ENCODE measurements around the gene OSBPL8. TPM values are rescaled to one million over a fixed set of nuclear protein-coding genes. Genes with fewer than 3 reads are reported as not detected.

OSBPL8 gene
- total RNA-seq, 2 donors from 2014 or later, result 65.5 to 78.9 TPM

GRCh38 chr12:76410371-76410770, 149.2 kb downstream of the OSBPL8 start:
- ATAC-seq (ENCODE audit: insufficient number of reproducible peaks, low FRiP score, low read depth) (no peak), DNase-seq (ENCODE audit: low spot score) (no peak)
- H3K4me3 ChIP-seq, result no peak overlapping the region
- TF ChIP-seq, protein P1, sequence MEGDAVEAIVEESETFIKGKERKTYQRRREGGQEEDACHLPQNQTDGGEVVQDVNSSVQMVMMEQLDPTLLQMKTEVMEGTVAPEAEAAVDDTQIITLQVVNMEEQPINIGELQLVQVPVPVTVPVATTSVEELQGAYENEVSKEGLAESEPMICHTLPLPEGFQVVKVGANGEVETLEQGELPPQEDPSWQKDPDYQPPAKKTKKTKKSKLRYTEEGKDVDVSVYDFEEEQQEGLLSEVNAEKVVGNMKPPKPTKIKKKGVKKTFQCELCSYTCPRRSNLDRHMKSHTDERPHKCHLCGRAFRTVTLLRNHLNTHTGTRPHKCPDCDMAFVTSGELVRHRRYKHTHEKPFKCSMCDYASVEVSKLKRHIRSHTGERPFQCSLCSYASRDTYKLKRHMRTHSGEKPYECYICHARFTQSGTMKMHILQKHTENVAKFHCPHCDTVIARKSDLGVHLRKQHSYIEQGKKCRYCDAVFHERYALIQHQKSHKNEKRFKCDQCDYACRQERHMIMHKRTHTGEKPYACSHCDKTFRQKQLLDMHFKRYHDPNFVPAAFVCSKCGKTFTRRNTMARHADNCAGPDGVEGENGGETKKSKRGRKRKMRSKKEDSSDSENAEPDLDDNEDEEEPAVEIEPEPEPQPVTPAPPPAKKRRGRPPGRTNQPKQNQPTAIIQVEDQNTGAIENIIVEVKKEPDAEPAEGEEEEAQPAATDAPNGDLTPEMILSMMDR (IDR thresholded peaks at IDR 0.05), result no peak
- no peaks in the 10 kb centered on the region for H3K36me3 ChIP-seq
- H3K9me3 ChIP-seq, result no peaks in the 10 kb centered on the region
- no peaks in the 10 kb centered on the region for H3K27me3 ChIP-seq (replicated peaks; ENCODE audit: insufficient read depth)
- H3K4me1 ChIP-seq (ENCODE audit: control insufficient read depth in 1 of 2, low read depth in 2 of 2), result peaks cover 6% of the 10 kb centered on the region in 2 donors
- no peak overlapping the region for H3K27ac ChIP-seq

GRCh38 chr12:76409074-76409473, 150.5 kb downstream of the OSBPL8 start:
- H3K4me1 ChIP-seq (ENCODE audit: control insufficient read depth in 1 of 2, low read depth in 2 of 2), result peaks cover 6% of the 10 kb centered on the region in 2 donors
- H3K9me3 ChIP-seq, result no peaks in the 10 kb centered on the region
- H3K36me3 ChIP-seq, result no peaks in the 10 kb centered on the region
- TF ChIP-seq, protein P1 (IDR thresholded peaks at IDR 0.05), result no peak
- H3K27ac ChIP-seq, result no peak overlapping the region
- H3K27me3 ChIP-seq (replicated peaks; ENCODE audit: insufficient read depth), result no peaks in the 10 kb centered on the region
- no peak overlapping the region for H3K4me3 ChIP-seq
- no peak for ATAC-seq (ENCODE audit: insufficient number of reproducible peaks, low FRiP score, low read depth)
- DNase-seq (ENCODE audit: low spot score), result no peak

DNA sequence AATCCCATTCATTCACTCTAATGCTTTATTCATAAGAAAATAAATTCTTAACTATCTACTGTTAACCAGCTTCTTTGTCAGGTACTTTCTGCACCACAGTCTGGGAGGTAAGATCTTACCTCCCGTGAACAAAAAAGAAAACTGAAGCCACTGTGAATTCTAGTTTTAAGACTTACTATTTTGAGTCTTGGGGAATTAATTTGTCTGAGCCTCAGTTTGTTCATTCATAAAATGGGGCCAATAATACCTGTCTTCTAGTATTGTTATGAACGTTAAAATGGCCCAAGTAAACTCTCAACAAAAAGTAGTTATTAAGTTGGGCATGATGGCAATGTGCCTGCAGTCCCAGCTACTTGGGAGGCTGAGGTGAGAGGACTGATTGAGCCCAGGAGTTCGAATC, 151.9 kb downstream of the OSBPL8 start:
- DNase-seq (ENCODE audit: low spot score), result no peak
- TF ChIP-seq, protein P1 (IDR thresholded peaks at IDR 0.05), result no peak
- H3K9me3 ChIP-seq, result no peaks in the 10 kb centered on the region
- H3K27me3 ChIP-seq (replicated peaks; ENCODE audit: insufficient read depth), result no peaks in the 10 kb centered on the region
- no peak overlapping the region for H3K4me3 ChIP-seq
- no peak for ATAC-seq (ENCODE audit: insufficient number of reproducible peaks, low FRiP score, low read depth)
- peaks cover 6% of the 10 kb centered on the region in 2 donors for H3K4me1 ChIP-seq (ENCODE audit: control insufficient read depth in 1 of 2, low read depth in 2 of 2)
- H3K36me3 ChIP-seq, result no peaks in the 10 kb centered on the region
- no peak overlapping the region for H3K27ac ChIP-seq

DNA sequence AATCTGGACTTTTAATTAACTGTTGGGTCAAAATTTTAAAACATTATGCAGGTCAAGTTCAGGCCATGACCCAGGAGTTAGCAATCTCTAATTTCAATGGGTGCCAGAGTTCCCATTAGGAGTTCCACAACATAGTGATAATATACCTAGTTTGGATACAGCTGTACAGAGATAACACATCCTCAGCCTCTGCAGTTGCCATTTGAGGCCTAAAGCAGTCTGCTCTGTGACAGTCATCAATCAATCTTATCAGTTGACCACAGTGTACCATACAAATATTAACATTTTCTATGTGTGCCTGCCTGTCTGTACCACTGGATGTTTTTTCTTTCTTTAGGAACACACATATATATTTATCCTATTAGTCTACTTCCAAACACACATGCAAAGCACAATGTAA, 157.3 kb downstream of the OSBPL8 start:
- Histone ChIP-seq H3K4me3 (no peak overlapping the region), H3K4me1 (ENCODE audit: control insufficient read depth in 1 of 2, low read depth in 2 of 2) (no peaks in the 10 kb centered on the region), H3K36me3 (peaks cover 5% of the 10 kb centered on the region), H3K9me3 (no peaks in the 10 kb centered on the region), H3K27ac (no peak overlapping the region), H3K27me3 (replicated peaks; ENCODE audit: insufficient read depth) (no peaks in the 10 kb centered on the region)
- ATAC-seq (ENCODE audit: insufficient number of reproducible peaks, low FRiP score, low read depth) (no peak), DNase-seq (ENCODE audit: low spot score) (no peak)
- TF ChIP-seq, protein P1 (IDR thresholded peaks at IDR 0.05), result no peak

GRCh38 chr12:76400136-76400535, 159.4 kb downstream of the OSBPL8 start:
- H3K27me3 ChIP-seq (replicated peaks; ENCODE audit: insufficient read depth), result no peaks in the 10 kb centered on the region
- H3K36me3 ChIP-seq, result peaks cover 5% of the 10 kb centered on the region
- H3K4me3 ChIP-seq, result no peak overlapping the region
- no peak for ATAC-seq (ENCODE audit: insufficient number of reproducible peaks, low FRiP score, low read depth)
- TF ChIP-seq, protein P1 (IDR thresholded peaks at IDR 0.05), result no peak
- no peak overlapping the region for H3K27ac ChIP-seq
- H3K4me1 ChIP-seq (ENCODE audit: control insufficient read depth in 1 of 2, low read depth in 2 of 2), result no peaks in the 10 kb centered on the region
- no peaks in the 10 kb centered on the region for H3K9me3 ChIP-seq
- no peak for DNase-seq (ENCODE audit: low spot score)
